KMS-11 (cell line): ENCODE data around the gene RGS3.

Source experiments
- H2AFZ ChIP-seq: fragments of 200-600 bp; sonication (generic); 2 replicates; pipeline ENCODE4 v1.6.1; 2016; ENCODE audit warnings: antibody characterized with exemption, mixed run types, low read depth
- H3K27ac ChIP-seq: fragments of 200-600 bp; sonication (generic); 2 replicates; pipeline ENCODE4 v1.6.1; 2016; ENCODE audit warnings: mild to moderate bottlenecking, mixed run types
- H3K27me3 ChIP-seq: fragments of 200-600 bp; sonication (generic); 2 replicates; pipeline ENCODE4 v1.6.1; 2017; ENCODE audit warnings: mild to moderate bottlenecking, low read depth, mixed run types, moderate library complexity; ENCODE audit not compliant: insufficient read depth
- H3K36me3 ChIP-seq: fragments of 200-600 bp; sonication (generic); 2 replicates; pipeline ENCODE4 v1.6.1; 2017; ENCODE audit warnings: mild to moderate bottlenecking, mixed run types; ENCODE audit not compliant: insufficient read depth
- H3K4me1 ChIP-seq: fragments of 200-600 bp; sonication (generic); 2 replicates; pipeline ENCODE4 v1.6.1; 2016; ENCODE audit warnings: mild to moderate bottlenecking, low read depth, mixed run types; ENCODE audit not compliant: poor library complexity, severe bottlenecking
- H3K4me2 ChIP-seq: fragments of 200-600 bp; sonication (generic); 2 replicates; pipeline ENCODE4 v1.7.0; 2016; ENCODE audit warnings: mild to moderate bottlenecking, mixed run types
- H3K4me3 ChIP-seq: fragments of 200-600 bp; sonication (generic); IDR thresholded peaks from 2 replicates; pipeline ENCODE4 v1.6.1; 2017; ENCODE audit warnings: low read depth, low read length, mixed read lengths; ENCODE audit not compliant: insufficient read depth
- H3K79me2 ChIP-seq: fragments of 200-600 bp; sonication (generic); 2 replicates; pipeline ENCODE4 v1.6.1; 2016; ENCODE audit warnings: low read depth, mixed run types; ENCODE audit not compliant: insufficient read depth
- H3K9ac ChIP-seq: fragments of 200-600 bp; sonication (generic); 2 replicates; pipeline ENCODE4 v1.6.1; 2016; ENCODE audit warnings: mild to moderate bottlenecking, mixed run types
- H4K20me1 ChIP-seq: fragments of 200-600 bp; sonication (generic); 2 replicates; pipeline ENCODE4 v1.6.1; 2016; ENCODE audit warnings: mild to moderate bottlenecking, mixed run types; ENCODE audit not compliant: insufficient read depth
- CTCF ChIP-seq: fragments of 200-600 bp; sonication (generic); conservative IDR thresholded peaks from 2 replicates; pipeline ENCODE4 v1.6.1; 2017; ENCODE audit warnings: low read depth, mild to moderate bottlenecking, antibody characterized with exemption, low read length, moderate library complexity, mixed read lengths

RGS3 gene

DNA sequence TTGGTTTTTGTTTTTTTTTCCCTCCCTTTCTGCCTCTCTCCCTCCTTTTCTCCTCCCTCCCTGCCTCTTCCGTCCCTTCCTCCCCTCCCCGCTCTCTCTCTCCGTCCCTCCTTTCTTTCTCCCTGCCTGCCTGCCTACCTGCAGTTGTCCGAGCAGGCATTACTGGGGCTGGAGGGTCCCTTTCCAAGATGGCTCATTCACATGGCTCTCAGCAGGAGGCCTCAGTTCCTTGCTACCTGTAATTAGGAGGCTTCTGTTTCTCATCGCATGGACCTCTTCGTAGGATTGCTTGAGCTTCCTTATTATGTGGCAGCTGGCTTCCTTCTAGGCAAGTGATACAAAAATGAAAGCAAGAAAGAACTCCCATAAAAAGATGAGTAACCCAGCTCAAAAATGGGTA lies 8.0 kb downstream of the RGS3 start:
- Histone ChIP-seq H3K4me3 (no peak overlapping the region), H3K4me1 (no peaks in the 10 kb centered on the region), H3K27ac (no peak overlapping the region), H4K20me1 (no peaks in the 10 kb centered on the region), H2AFZ (no peak overlapping the region), H3K36me3 (no peaks in the 10 kb centered on the region), H3K9ac (no peak overlapping the region), H3K27me3 (no peaks in the 10 kb centered on the region), H3K79me2 (no peaks in the 10 kb centered on the region), H3K4me2 (no peak overlapping the region)
- no peak for TF ChIP-seq CTCF

DNA sequence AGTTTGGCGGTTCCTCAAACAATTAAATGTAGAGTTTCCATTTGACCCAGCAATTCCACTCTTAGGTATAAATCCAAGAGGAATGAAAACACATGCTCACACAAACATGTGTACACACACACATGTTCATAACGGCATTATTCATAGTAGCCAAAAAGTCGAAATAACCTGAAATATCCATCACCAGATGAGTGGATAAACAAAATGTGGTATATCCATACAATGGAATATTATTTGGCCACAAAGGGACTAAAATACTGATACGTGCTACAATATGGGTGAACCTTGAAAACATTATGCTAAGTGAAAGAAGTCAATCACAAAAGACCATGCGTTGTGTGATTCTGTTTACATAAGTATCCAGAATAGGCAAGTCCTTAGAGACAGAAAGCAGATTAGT lies 8.7 kb downstream of the RGS3 start:
- Histone ChIP-seq H4K20me1 (no peaks in the 10 kb centered on the region), H3K4me3 (no peak overlapping the region), H3K79me2 (no peaks in the 10 kb centered on the region), H3K4me1 (no peaks in the 10 kb centered on the region), H3K27ac (no peak overlapping the region), H3K4me2 (no peak overlapping the region), H2AFZ (no peak overlapping the region), H3K9ac (no peak overlapping the region), H3K27me3 (no peaks in the 10 kb centered on the region), H3K36me3 (no peaks in the 10 kb centered on the region)
- TF ChIP-seq CTCF = no peak

DNA sequence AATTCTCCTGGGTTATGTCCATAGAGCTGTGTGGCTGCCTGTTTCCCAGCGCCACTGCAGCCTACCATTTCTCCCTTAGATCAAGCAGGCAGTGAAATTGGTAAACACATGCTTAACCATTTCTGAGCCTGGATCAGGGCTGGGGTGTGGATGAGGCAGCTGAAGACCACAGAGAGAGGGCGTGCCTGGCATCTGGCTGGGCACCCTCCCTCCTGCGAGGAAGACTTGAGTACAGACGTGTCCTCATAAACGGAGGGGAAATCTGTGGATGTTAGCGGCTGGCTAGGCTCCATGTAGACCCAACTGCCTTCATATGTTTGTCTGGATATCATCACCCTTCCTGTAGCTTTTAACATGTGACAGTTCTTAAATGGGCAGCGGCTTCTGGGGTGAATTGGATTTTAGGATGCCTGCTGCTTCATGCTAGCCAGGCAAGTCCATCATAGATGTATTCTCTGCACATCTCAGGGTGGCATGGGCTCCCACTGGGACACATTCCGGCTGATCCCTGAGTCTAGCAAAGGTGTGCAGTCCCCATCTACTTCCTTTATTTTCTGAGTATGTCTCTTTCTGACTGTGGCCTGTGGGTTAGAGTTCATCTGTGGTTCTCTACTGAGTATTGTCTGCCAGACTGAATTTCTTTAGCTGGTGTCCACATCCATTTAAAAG lies 11.0 kb downstream of the RGS3 start:
- TF ChIP-seq CTCF = no peak
- H3K4me3 ChIP-seq = no peak overlapping the region
- H3K4me2 ChIP-seq = no peak overlapping the region
- H4K20me1 ChIP-seq = no peaks in the 10 kb centered on the region
- no peak overlapping the region for H3K27ac ChIP-seq
- no peak overlapping the region for H2AFZ ChIP-seq
- H3K36me3 ChIP-seq = no peaks in the 10 kb centered on the region
- H3K27me3 ChIP-seq = no peaks in the 10 kb centered on the region
- no peak overlapping the region for H3K9ac ChIP-seq
- H3K4me1 ChIP-seq = peaks cover 5% of the 10 kb centered on the region
- no peaks in the 10 kb centered on the region for H3K79me2 ChIP-seq

GRCh38 chr9:113475031-113475430 lies 11.5 kb downstream of the RGS3 start:
- no peaks in the 10 kb centered on the region for H3K27me3 ChIP-seq
- H3K4me2 ChIP-seq = no peak overlapping the region
- no peaks in the 10 kb centered on the region for H4K20me1 ChIP-seq
- peaks cover 8% of the 10 kb centered on the region for H3K4me1 ChIP-seq
- H3K79me2 ChIP-seq = no peaks in the 10 kb centered on the region
- H3K4me3 ChIP-seq = no peak overlapping the region
- no peaks in the 10 kb centered on the region for H3K36me3 ChIP-seq
- H3K9ac ChIP-seq = no peak overlapping the region
- no peak for TF ChIP-seq CTCF
- no peak overlapping the region for H3K27ac ChIP-seq
- H2AFZ ChIP-seq = no peak overlapping the region
